CD4-positive, alpha-beta T cell treated with Interferon gamma for 1 hour (primary cell): Measurements from ENCODE around the gene TEX28.
"Not testable (repeated sequence)": the region's sequence is repeated elsewhere in the genome, so short reads cannot be mapped to it uniquely, and the experiment has no call there.

ENCODE experiments used
- DNase-seq: peaks from one replicate; pipeline ENCODE4 v3.0.0-alpha.2; 2020

The TEX28 gene

GRCh38 chrX:154239982-154240503 is 54.9 kb downstream of the TEX28 start:
- DNase-seq = not testable (repeated sequence)

- DNase-seq = not testable (repeated sequence)
Measured at GRCh38 chrX:154238939-154239559, 55.9 kb downstream of the TEX28 start.

GRCh38 chrX:154233620-154234019 is 61.3 kb downstream of the TEX28 start:
- not testable (repeated sequence) for DNase-seq

GRCh38 chrX:154231443-154231842 is 63.5 kb downstream of the TEX28 start:
- DNase-seq = not testable (repeated sequence)

- DNase-seq = not testable (repeated sequence)
Measured at GRCh38 chrX:154226706-154227105, 68.2 kb downstream of the TEX28 start.

- not testable (repeated sequence) for DNase-seq
Measured at GRCh38 chrX:154225292-154225691, 69.6 kb downstream of the TEX28 start.
